GM19397 (cell line): ENCODE measurements around the gene GPR68.
"Not testable (repeated sequence)": the region's sequence is repeated elsewhere in the genome, so short reads cannot be mapped to it uniquely, and the experiment has no call there.

Source experiments
- ATAC-seq: cut with Tn5 transposase; IDR thresholded peaks from one replicate; pipeline ENCODE4 v1.9.1; 2021; ENCODE audit warnings: mild to moderate bottlenecking, moderate library complexity; ENCODE audit not compliant: unreplicated experiment

Gene GPR68

GRCh38 chr14:91230397-91231035 is 14.0 kb downstream of the GPR68 start:
- ATAC-seq = no peak

GRCh38 chr14:91229743-91230200 is 14.7 kb downstream of the GPR68 start:
- ATAC-seq = peak; percentile 54

GRCh38 chr14:91229005-91229382 is 15.5 kb downstream of the GPR68 start:
- no peak for ATAC-seq

- ATAC-seq = peak; percentile 77
Measured at GRCh38 chr14:91228112-91229004, 16.1 kb downstream of the GPR68 start.

GRCh38 chr14:91227183-91227628 is 17.3 kb downstream of the GPR68 start:
- no peak for ATAC-seq

GRCh38 chr14:91226360-91226759 is 18.1 kb downstream of the GPR68 start:
- ATAC-seq = not testable (repeated sequence)

- no peak for ATAC-seq
Measured at GRCh38 chr14:91225025-91225424, 19.5 kb downstream of the GPR68 start.

- no peak for ATAC-seq
Measured at GRCh38 chr14:91223028-91223783, 21.3 kb downstream of the GPR68 start.

GRCh38 chr14:91221270-91221669 is 23.2 kb downstream of the GPR68 start:
- ATAC-seq = no peak

- ATAC-seq = no peak
Measured at GRCh38 chr14:91220581-91221000, 23.9 kb downstream of the GPR68 start.

- ATAC-seq = no peak
Measured at GRCh38 chr14:91219517-91220389, 24.8 kb downstream of the GPR68 start.

GRCh38 chr14:91218014-91218413 is 26.5 kb downstream of the GPR68 start:
- ATAC-seq = no peak

- ATAC-seq = no peak
Measured at GRCh38 chr14:91216731-91217226, 27.7 kb downstream of the GPR68 start.

- ATAC-seq = no peak
Measured at GRCh38 chr14:91215381-91215780, 29.1 kb downstream of the GPR68 start.

- no peak for ATAC-seq
Measured at GRCh38 chr14:91214306-91214705, 30.2 kb downstream of the GPR68 start.

GRCh38 chr14:91211017-91211416 is 33.5 kb downstream of the GPR68 start:
- ATAC-seq = no peak

- ATAC-seq = no peak
Measured at GRCh38 chr14:91207008-91207407, 37.5 kb downstream of the GPR68 start.

- no peak for ATAC-seq
Measured at GRCh38 chr14:91205459-91205858, 39.0 kb downstream of the GPR68 start.

GRCh38 chr14:91204657-91205056 is 39.8 kb downstream of the GPR68 start:
- no peak for ATAC-seq
